GM18873 (cell line): ENCODE data around the gene SETDB1.
"Not testable (repeated sequence)": the region's sequence is repeated elsewhere in the genome, so short reads cannot be mapped to it uniquely, and the experiment has no call there.

Source experiments
- ATAC-seq: cut with Tn5 transposase; IDR thresholded peaks from one replicate; pipeline ENCODE4 v1.9.1; 2021; ENCODE audit warnings: mild to moderate bottlenecking, moderate library complexity, moderate number of reproducible peaks; ENCODE audit not compliant: unreplicated experiment, low FRiP score

The SETDB1 gene

DNA sequence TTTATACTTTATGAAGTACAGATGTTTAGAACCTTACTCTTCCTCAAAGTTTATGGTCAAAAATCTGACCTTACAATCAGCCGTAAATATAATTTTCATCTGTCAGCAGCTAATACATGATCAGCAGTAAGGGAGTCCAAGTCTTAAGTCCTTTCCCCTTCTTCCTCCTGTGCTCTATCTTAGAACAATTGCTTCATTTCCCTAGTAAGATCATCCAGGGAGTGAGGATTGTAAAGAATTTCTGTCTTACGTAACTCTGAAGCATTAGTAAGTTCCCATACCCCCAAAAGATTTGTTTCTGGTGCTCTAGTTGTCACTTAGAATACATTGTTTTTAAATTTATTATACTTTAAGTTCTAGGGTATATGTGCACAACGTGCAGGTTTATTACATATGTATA lies 2.1 kb downstream of the SETDB1 start:
- no peak for ATAC-seq

DNA sequence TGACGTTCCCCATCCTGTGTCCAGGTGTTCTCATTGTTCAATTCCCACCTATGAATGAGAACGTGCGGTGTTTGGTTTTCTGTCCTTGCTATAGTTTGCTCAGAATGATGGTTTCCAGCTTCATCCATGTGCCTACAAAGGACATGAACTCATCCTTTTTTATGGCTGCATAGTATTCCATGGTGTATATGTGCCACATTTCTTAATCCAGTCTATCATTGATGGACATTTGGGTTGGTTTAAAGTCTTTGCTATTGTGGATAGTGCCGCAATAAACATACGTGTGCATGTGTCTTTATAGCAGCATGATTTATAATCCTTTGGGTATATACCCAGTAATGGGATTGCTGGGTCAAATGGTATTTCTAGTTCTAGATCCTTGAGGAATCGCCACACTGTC lies 2.6 kb downstream of the SETDB1 start:
- ATAC-seq = not testable (repeated sequence)

DNA sequence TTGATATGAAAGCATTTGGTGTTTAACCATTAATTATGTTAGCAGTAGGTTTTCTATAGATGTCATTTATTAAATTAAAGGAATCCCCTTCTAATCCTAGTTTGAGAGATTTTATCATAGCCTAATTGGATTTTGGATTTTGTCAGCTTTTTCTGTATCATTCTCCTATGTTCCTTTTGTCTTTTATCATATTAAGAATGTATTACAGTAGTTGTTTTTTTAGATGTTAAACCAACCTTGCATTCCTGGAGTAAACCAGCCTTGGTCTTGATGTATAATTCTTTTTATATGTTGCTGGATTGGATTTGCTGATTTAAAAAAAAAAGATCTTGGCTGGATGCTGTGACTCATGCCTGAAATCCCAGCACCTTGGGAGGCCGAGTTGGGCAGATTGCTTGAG lies 5.6 kb downstream of the SETDB1 start:
- no peak for ATAC-seq

DNA sequence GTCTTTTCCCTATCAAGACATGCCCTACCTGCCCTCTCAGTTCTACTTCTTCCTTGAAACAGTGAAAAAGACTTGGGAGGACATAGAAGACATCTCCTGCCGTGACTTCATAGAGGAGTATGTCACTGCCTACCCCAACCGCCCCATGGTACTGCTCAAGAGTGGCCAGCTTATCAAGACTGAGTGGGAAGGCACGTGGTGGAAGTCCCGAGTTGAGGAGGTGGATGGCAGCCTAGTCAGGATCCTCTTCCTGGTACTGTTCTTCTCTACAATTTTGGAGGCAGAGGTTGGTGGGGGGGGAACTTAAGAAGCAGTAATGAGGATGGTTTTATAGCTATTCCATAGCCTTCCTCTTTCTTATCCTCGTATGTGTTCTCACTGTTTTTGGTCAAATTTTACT lies 18.7 kb downstream of the SETDB1 start:
- ATAC-seq = no peak

DNA sequence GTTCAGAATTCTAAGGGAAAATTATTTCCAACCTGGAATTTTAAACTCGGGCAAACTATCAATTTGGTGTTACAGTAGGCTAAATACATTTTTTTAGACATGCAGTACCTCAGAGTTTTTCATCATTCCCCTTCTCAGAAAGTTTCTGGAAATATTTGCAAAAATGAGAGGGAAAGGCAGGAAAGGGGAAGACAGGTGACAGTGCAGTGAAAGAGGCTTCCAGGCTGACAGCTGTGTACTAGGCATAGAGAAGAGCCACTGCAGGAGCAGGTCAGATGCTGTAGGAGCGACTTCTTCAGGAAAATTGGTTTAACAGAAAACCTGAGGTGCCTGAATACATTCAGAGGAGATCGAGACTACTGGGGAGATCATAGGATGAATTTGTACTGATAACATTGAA lies 28.5 kb downstream of the SETDB1 start:
- no peak for ATAC-seq

DNA sequence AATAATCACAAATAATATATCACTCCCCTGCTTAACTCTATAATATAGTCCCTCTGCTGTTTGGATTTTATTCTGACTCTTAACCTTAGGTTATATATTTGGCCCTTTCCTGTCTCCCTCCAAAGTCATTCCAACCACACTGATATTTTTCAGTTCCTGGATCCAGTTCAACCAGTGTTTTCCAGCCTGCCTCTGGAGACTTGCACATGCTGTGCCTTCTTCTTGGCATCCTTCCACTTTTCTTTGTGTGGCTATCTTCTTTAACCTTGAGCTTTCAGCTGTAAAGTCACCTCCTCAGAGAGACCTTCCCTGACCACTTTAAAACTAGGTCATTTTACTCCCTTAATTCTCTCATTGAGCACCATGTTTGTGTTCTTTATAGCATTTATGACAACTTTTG lies 29.1 kb downstream of the SETDB1 start:
- ATAC-seq = no peak

DNA sequence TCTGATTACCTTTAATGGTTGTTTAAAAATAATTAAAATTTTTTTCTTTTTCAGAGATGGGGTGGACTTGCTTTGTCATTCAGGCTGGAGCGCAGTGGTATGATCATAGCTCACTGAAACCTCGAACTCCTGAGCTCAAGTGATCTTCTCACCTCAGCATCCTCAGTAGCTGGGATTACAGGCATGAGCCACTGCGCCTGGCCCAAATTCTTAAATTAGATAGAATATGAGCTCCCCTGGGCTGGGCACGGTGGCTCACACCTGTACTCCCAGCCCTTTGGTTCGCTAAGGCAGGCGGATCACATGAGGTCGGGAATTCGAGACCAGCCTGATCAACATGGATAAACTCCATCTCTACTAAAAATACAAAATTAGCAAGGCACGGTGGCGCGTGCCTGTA lies 31.5 kb downstream of the SETDB1 start:
- no peak for ATAC-seq

DNA sequence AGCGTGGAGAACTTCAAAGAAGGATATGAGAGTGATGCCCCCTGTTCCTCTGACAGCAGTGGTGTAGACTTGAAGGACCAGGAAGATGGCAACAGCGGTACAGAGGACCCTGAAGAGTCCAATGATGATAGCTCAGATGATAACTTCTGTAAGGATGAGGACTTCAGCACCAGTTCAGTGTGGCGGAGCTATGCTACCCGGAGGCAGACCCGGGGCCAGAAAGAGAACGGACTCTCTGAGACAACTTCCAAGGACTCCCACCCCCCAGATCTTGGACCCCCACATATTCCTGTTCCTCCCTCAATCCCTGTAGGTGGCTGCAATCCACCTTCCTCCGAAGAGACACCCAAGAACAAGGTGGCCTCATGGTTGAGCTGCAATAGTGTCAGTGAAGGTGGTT lies 34.5 kb downstream of the SETDB1 start:
- ATAC-seq = no peak

DNA sequence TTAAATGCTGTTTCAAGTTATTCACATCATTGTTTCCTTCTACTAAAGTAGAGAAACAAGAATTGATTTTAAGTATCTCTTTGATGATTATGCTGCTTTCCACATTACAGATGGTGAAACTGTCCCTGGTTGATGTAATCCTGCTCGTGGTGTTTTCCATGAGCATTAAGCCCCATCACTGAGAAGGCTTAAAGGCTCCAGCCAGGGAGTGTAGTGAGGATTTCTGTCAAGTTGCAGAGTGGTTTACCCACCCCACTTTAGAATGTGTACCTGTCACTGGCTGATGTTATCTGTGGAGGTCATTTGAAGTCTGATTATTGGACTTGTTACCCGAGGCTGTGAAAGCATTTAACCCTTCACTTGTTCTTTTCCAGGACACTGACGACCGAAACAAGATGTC lies 35.6 kb downstream of the SETDB1 start:
- ATAC-seq = no peak

DNA sequence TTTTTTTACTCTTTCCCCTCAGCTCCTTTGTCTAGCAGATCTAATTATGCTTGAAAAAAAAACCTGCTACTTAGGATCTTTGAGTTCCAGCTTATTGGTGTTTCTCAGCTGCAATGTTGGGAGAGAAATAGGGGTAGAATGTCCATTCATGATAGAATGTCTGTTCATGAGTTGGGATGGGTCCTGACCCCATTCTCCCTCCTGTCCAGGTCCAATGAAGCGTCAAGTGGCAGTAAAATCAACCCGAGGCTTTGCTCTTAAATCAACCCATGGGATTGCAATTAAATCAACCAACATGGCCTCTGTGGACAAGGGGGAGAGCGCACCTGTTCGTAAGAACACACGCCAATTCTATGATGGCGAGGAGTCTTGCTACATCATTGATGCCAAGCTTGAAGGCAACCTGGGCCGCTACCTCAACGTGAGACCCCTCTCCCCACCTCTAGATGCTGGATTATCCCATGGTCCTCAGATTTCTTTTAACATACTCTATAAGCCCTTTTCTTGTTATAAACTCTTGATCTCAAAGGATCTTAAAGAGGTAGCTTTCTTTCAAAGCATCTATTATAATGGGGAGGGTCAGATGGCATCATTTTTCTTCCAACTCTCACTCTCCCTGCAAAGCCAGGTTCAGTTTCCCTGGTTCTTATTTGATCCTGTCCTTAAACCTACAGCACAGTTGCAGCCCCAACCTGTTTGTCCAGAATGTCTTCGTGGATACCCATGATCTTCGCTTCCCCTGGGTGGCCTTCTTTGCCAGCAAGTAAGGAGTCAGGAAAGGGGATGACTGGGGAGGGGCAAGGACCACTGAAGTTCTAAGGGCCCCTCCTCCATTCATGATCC lies 37.4 kb downstream of the SETDB1 start:
- no peak for ATAC-seq

DNA sequence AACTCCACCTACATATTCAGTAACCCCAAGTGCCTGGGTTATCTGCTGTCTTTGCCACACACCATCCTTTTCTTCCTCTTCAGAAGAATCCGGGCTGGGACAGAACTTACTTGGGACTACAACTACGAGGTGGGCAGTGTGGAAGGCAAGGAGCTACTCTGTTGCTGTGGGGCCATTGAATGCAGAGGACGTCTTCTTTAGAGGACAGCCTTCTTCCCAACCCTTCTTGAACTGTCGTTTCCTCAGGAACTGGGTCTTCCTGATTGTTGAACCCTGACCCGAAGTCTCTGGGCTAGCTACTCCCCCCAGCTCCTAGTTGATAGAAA lies 38.0 kb downstream of the SETDB1 start:
- ATAC-seq = no peak

DNA sequence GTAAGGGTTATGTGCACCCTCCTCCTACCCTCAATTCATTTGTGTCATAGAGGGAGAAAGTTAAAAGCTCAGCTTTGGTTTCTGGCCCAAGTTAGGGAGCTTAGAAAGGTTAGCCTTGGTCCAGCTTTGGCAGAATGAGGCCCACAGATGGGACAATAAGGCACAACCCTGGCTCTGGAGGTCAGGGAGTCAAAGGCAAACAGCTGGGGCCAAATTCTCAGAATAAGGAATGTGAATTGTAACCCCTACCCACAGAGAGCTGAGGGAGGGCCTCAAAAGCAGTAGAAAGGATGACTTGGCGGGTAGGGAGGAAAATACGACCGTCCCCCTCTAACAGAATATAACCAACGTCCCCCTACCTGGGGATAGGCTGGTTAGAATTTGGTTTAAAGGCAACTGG lies 39.4 kb downstream of the SETDB1 start:
- no peak for ATAC-seq

DNA sequence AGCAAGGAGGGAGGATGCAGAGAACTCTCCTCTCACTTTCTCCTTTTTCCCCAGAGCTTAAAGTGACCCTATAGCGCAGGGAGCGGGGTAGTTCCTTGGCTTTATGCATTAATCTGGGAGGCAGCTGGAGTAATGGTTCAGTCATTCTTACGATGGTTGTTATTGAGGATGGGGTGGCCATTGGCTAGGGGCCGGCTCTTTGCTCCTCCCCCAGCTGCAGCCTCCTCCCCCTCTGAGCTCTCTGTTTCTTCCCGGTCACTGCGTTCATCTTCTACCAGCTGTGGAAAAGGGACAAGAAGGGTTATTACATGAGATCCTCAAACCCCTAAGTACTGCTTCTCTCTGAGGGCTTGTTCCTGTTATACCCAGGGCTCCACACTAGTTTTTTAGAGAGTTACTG lies 39.8 kb downstream of the SETDB1 start:
- no peak for ATAC-seq

DNA sequence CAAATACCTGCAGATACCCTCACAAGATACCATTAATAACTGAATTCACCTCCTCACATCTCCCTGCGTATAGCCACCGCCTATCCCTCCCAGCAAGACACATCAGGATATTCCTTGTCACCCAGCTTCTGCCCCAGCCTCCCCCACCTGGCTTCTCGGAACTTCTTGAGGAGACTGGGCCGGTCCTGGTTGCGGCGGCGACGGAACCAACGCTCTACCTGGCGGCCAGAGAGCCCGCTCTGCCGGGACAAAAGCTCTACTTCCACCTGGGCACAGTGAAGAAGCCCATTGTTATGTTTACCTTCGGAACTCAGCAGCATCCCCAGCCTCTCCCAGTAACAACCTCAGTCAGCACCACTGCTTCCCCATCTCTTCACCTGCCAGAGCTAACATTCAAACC lies 41.8 kb downstream of the SETDB1 start:
- ATAC-seq = no peak

DNA sequence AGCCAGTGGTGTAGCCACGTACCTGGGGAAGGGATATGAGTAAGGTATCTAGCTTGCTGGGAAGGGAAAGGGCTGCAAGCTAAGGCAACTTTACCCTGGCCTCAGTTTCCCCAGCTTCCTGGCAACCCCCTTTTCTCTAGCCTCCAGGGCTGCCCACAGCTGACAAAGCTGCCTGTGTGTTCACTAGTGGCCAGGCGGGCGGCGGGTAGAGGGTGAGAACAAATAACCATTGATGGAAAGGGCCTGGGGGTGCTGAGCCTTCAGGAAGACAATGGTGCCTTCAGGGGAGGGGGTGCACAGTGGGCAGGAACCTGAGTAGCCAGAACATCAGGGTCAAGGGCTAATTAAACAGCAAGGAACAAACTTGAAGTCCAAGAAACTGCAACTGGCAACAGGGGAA lies 42.3 kb downstream of the SETDB1 start:
- no peak for ATAC-seq

DNA sequence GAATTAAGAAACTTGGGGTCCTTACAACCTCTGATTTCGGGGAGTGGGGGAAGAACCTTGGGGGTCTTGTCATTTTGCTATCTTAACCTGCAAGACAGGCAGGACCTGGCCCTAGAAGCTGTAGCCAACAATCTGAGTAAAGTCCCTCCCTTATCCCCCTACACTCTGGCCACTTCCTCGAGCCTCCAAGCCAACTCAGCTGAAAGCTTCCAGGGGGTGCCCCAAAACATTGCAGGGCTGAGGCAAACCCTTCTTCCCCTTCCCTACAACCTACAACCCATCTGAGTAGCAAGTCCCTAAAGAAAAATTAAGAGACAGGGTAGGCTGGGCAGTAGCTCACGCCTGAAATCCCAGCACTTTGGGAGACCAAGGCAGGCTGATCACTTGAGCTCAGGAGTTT lies 43.5 kb downstream of the SETDB1 start:
- ATAC-seq = no peak

DNA sequence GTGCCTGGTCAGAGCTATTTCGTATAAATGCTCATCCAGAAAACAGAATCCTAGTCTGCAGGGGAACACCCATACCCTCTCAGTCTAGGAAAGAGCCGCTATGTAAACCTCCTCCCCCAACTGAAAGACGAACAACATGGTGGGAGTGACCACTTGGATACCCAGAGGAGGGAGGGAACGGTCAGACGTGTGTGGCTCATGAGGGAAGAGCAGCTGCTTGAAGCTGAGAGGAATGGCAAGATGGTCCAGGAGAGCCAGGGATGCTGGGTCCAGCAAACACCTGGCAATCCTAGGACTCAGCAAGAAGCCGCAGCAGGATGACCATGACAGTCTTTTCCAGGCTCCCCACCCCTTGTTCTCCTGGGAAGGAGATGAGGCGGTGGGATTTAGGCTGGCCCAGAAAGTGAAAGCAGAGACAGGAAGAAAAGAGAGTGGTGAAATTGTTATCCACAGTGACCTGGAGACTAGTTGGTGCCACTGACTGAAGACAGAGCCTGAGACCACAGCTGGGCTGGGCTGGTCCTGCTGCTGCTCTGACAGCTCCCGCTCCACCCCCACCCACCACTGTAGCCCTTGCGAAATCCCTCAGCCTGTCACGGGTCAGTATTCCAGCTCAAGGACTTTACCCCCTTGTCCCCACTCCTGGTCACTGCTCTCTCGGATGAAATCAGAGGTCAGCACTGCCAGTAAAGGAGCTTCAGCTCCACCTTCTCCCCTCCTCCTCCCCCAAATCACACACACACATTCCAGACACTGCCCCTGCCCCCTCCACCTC lies 44.8 kb downstream of the SETDB1 start:
- no peak for ATAC-seq

DNA sequence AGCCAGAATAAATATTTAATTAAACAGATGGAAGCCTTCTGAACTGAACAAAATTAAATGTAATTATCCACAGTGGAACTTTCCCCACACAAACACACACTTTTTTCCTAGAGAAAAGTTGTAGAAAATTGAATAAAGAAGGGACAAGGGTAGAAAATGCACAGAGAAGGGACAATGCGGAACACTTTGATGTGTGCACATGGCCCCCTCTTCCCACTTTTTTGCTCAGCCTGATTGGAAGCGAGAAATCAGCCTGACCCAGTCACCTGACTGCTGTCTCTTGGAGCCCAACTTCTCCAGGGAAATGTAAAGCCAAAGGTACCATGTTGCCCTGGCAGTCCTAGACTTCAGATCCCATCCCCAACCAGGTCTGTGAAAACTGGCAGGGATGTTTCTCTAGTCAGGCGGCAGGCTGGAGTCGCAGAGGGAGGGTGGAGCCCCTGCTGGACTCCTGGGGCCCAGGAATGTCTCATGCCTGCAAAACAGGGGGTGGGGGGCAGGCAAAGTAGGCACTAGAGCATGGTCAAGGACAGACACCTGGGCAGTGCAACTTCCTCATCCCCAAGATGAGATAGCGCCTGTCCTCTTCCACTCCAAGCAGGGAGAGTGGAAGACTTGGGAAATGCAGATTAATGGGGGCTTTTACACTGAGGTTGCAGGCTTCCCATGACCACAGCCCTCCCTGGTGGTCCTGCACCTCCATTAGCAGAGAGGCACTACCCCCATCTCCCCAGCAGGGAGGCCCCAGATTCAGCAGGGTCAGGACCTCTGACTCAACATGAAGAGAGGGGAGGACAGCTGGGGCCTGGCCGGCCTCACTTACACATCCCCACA lies 45.6 kb downstream of the SETDB1 start:
- ATAC-seq = no peak

DNA sequence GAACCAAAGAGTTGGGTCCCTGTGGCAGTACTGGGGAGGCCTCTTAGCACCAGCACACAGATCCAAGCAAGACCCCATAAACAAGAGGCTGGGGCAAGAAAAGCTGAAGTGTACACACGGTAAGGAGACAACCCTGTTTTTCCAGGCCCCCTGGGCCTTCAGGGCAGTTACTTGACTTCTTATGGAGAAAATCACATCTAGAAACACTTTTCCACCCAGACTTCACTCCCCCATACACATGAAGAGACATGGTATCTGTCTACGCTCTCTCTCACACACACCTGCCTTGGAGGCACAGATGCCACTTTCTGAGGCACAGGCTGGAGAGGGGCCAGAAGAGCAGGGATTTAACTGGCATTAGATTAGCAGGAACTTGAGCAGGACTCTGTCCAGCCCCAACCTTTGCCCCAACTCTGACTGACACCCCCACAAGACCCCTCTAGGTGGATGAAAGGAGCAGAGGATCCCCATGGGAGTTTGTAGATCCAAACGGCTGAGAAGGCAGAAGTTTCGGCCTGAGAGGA lies 46.3 kb downstream of the SETDB1 start:
- ATAC-seq = no peak

DNA sequence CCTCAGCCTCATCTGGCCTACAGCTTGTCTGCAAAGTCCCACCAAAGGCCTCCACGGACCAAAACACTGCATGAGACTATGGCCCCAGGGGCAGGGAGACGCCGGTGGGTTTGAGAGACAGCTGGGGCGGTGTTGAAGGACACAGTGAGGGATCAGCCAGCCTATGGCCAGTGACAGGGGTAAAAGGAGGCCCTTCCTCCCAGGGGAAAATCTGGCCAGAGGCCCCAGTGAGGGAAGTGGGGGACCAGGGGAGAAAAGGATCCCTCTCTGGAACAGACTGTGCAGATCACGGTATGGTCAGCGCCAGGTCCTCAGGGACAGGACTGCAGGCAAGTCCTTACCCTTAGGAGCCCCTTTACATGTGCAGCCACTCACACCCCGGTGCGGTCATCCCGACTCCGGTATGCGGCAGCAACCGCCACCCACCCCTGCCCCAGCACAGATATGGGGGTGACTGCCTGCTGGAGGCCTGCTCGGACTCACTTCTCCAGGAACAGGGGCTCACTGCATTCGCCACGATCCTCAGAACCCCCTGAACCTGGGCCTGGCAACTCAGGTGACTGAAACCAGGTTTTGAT lies 47.2 kb downstream of the SETDB1 start:
- ATAC-seq = no peak
